Stimulated activated CD8-positive, alpha-beta memory T cell treated with anti-CD3 and anti-CD28 coated beads, Interleukin-4, amount 100 ng/mL, for 48 hours (primary cell): ENCODE data around the gene GTF2F1.
"Not testable (repeated sequence)": the region's sequence is repeated elsewhere in the genome, so short reads cannot be mapped to it uniquely, and the experiment has no call there.

ENCODE experiments used
- DNase-seq: peaks from one replicate; pipeline ENCODE4 v3.0.0-alpha.2; 2020

Gene GTF2F1

GRCh38 chr19:6355321-6356040 lies 37.5 kb downstream of the GTF2F1 start:
- not testable (repeated sequence) for DNase-seq

- DNase-seq = no peak
These were observed 38.8 kb downstream of the GTF2F1 start for GRCh38 chr19:6354098-6354674.

- DNase-seq = no peak
These were observed 40.4 kb downstream of the GTF2F1 start for GRCh38 chr19:6352381-6353165.

GRCh38 chr19:6350688-6351087 lies 42.3 kb downstream of the GTF2F1 start:
- DNase-seq = no peak

GRCh38 chr19:6349271-6349670 lies 43.7 kb downstream of the GTF2F1 start:
- DNase-seq = not testable (repeated sequence)

- no peak for DNase-seq
These were observed 49.5 kb downstream of the GTF2F1 start for GRCh38 chr19:6343462-6343861.

- DNase-seq = peak; percentile 39
These were observed 52.3 kb downstream of the GTF2F1 start for GRCh38 chr19:6340493-6341201.

- no peak for DNase-seq
These were observed 58.3 kb downstream of the GTF2F1 start for GRCh38 chr19:6334490-6335285.

GRCh38 chr19:6333439-6333838 lies 59.5 kb downstream of the GTF2F1 start, which contains the start of gene ACER1:
Gene ACER1 (minus strand): TSS chr19:6333612. CDS start chr19:6333551, 61 bp downstream.
- no peak for DNase-seq
